OCI-LY1 (cell line): Measurements from ENCODE around the gene DEXI.

Experiments
- CTCF ChIP-seq: fragments of 200-600 bp; sonication (generic), shearing (Covaris generic); IDR thresholded peaks from 2 replicates; pipeline ENCODE4 v1.5.1; 2017; ENCODE audit warnings: mild to moderate bottlenecking, antibody characterized with exemption, low read length, moderate library complexity, mixed read lengths
- EZH2 ChIP-seq: fragments of 200-600 bp; sonication (generic), shearing (Covaris generic); IDR thresholded peaks from 2 replicates; pipeline ENCODE4 v1.8.0; 2017; ENCODE audit warnings: borderline replicate concordance, mixed run types, mild to moderate bottlenecking, antibody characterized with exemption, low read length, moderate library complexity, mixed read lengths

GRCh38 chr16:10969615-10970014 lies 27.3 kb upstream of the DEXI start:
- TF ChIP-seq CTCF (no peak), EZH2 (no peak)
